K562 (cell line): ENCODE data around the gene BBLN. TPM values are rescaled to one million over a fixed set of nuclear protein-coding genes. Genes with fewer than 3 reads are reported as not detected.
A peak's percentile ranks its signal among the peaks of the same experiment; 100 is the strongest.

Experiments used
- CBFB ChIP-seq: sonication (generic); formaldehyde crosslinking; IDR thresholded peaks from 2 replicates; pipeline ENCODE4 v1.4.0; 2020; ENCODE audit warnings: mild to moderate bottlenecking, missing genetic modification reagents
- CLOCK ChIP-seq: fragments of 250-450 bp; sonication (Bioruptor Pico); IDR thresholded peaks from 2 replicates; pipeline ENCODE4 v1.4.0; 2020; ENCODE audit warnings: mild to moderate bottlenecking, moderate library complexity, borderline replicate concordance
- CTCFL ChIP-seq: IDR thresholded peaks from 2 replicates; pipeline ENCODE4 v1.6.1; 2011; ENCODE audit warnings: borderline replicate concordance, low read depth, mild to moderate bottlenecking, moderate library complexity, low read length; ENCODE audit not compliant: insufficient read depth, poor library complexity, severe bottlenecking
- ELK3 ChIP-seq: fragments of 450-650 bp; formaldehyde crosslinking; IDR thresholded peaks from 2 replicates; pipeline ENCODE4 v1.4.0; 2020; ENCODE audit warnings: mild to moderate bottlenecking
- GTF3C2 ChIP-seq: IDR thresholded peaks from 3 replicates; pipeline ENCODE4 v1.6.1; 2011; ENCODE audit warnings: borderline replicate concordance, mild to moderate bottlenecking, moderate library complexity; ENCODE audit not compliant: insufficient read length; ENCODE audit errors: extremely low read depth
- HDAC6 ChIP-seq: IDR thresholded peaks from 2 replicates; pipeline ENCODE4 v1.6.1; 2012; ENCODE audit warnings: low read depth, mild to moderate bottlenecking, control low read depth, inconsistent platforms, low read length, moderate library complexity
- HNRNPL ChIP-seq: fragments of 200-400 bp; formaldehyde crosslinking; IDR thresholded peaks from 2 replicates; pipeline ENCODE4 v1.6.1; 2017; ENCODE audit warnings: low read depth, mild to moderate bottlenecking, low read length
- JUND ChIP-seq, 2 experiments: IDR thresholded peaks; 2 replicates in 1 of 2; 3 replicates in 1 of 2; pipeline ENCODE4 v1.6.1; 2011; ENCODE audit warnings: borderline replicate concordance in 2 of 2, low read depth in 2 of 2, low read length in 2 of 2, improper control_type of control experiment in 1 of 2, missing biosample characterization in 1 of 2, missing genetic modification characterization in 1 of 2, missing genetic modification reagents in 1 of 2
- KLF16 ChIP-seq: IDR thresholded peaks from 2 replicates; pipeline ENCODE4 v1.6.1; 2016; ENCODE audit warnings: antibody characterized with exemption
- MED1 ChIP-seq: sonication (generic); formaldehyde crosslinking; IDR thresholded peaks from 2 replicates; pipeline ENCODE4 v1.8.1; 2023; ENCODE audit warnings: missing genetic modification reagents, borderline replicate concordance
- MEIS2 ChIP-seq: fragments of 450-650 bp; IDR thresholded peaks from 2 replicates; pipeline ENCODE4 v1.6.1; 2014; ENCODE audit warnings: mild to moderate bottlenecking; ENCODE audit not compliant: partially characterized antibody
- NFRKB ChIP-seq: fragments of 450-650 bp; IDR thresholded peaks from 2 replicates; pipeline ENCODE4 v1.6.1; 2016; ENCODE audit warnings: low read depth
- POLR2G ChIP-seq: fragments of 200-400 bp; formaldehyde crosslinking; IDR thresholded peaks from 2 replicates; pipeline ENCODE4 v1.6.1; 2017; ENCODE audit warnings: low read depth, mild to moderate bottlenecking, antibody characterized with exemption, low read length, moderate library complexity
- SRSF9 ChIP-seq: fragments of 200-400 bp; formaldehyde crosslinking; IDR thresholded peaks from 2 replicates; pipeline ENCODE4 v1.6.1; 2017; ENCODE audit warnings: low read depth, low read length, borderline replicate concordance
- TAF9B ChIP-seq: fragments of 450-650 bp; IDR thresholded peaks from 2 replicates; pipeline ENCODE4 v1.6.1; 2018; ENCODE audit warnings: mild to moderate bottlenecking; ENCODE audit not compliant: partially characterized antibody
- ZNF253 ChIP-seq: fragments of 250-450 bp; sonication (Bioruptor Pico); conservative IDR thresholded peaks from 2 replicates; pipeline ENCODE4 v1.6.1; 2021; ENCODE audit warnings: mild to moderate bottlenecking
- ZNF311 ChIP-seq: fragments of 250-450 bp; sonication (Bioruptor Pico); IDR thresholded peaks from 2 replicates; pipeline ENCODE4 v1.4.0; 2020; ENCODE audit warnings: mild to moderate bottlenecking, moderate library complexity
- ZNF644 ChIP-seq: fragments of 200-800 bp; sonication (Bioruptor generic); IDR thresholded peaks from 2 replicates; pipeline ENCODE4 v1.6.1; 2016; ENCODE audit warnings: low read depth, missing genetic modification characterization, missing compliant biosample characterization
- ZSCAN29 ChIP-seq: fragments of 450-650 bp; IDR thresholded peaks from 2 replicates; pipeline ENCODE4 v1.6.1; 2017
- polyA plus RNA-seq, 8 experiments: library from polyadenylated mRNA; depleted of rRNA in 4 of 8; stranded (reverse) in 5 of 8; unstranded in 3 of 8; fragments of >200 nt; fragmentation: Nextera tagmentation in 2 of 8; fragmentation: Illumina TruSeq in 1 of 8; extraction: Ambion mirVana in 2 of 8; extraction: Trizol in 1 of 8; gene quantifications; 2 replicates each; pipeline versions ENCODE4 v1.2.1 to v1.2.3, GENCODE V29; 2011 to 2014; ENCODE audit warnings: inconsistent platforms in 1 of 8, missing spikeins in 1 of 8
- total RNA-seq, 7 experiments: library from RNA; depleted of rRNA in 6 of 7; stranded (reverse); fragments of >200 nt in 6 of 7; fragmentation: Illumina TruSeq in 2 of 7; extraction: Trizol in 2 of 7; gene quantifications; 2 replicates each; pipeline versions ENCODE4 v1.2.1 to v1.2.3, GENCODE V29; 2011 to 2021; ENCODE audit warnings: low replicate concordance in 1 of 7

BBLN gene
- total and polyA plus RNA-seq, 9 of the 15 experiments (the other 6 are each of a cell fraction or from before 2014, with no cell fraction given) = 4.2 to 331 (median 87.1) TPM

GRCh38 chr9:128150594-128151308 is 9.3 kb upstream of the BBLN start (continued):
- no peak for TF ChIP-seq GTF3C2
- no peak for TF ChIP-seq ELK3 (CRISPR knock-in tag)
- TF ChIP-seq KLF16 = no peak
- TF ChIP-seq NFRKB = no peak
- no peak for TF ChIP-seq CBFB (CRISPR knock-in tag)
- TF ChIP-seq CLOCK (CRISPR knock-in tag) = no peak
- TF ChIP-seq ZNF644 (tag) = no peak
- TF ChIP-seq ZSCAN29 = no peak
- TF ChIP-seq ZNF253 = no peak
- TF ChIP-seq POLR2G = peak; percentile 59
- TF ChIP-seq TAF9B = no peak
- TF ChIP-seq HDAC6 = no peak
- no peak for TF ChIP-seq SRSF9
- no peak for TF ChIP-seq MED1 (CRISPR knock-in tag)
- no peak for TF ChIP-seq HNRNPL
- no peak for TF ChIP-seq MEIS2
- peak; percentile 77 for TF ChIP-seq CTCFL
- peak; percentile 59 for TF ChIP-seq JUND (IDR thresholded peaks at IDR 0.05; ENCODE audit: borderline replicate concordance, low read depth, low read length)
- TF ChIP-seq JUND (tag; IDR thresholded peaks at IDR 0.05; ENCODE audit: borderline replicate concordance, low read depth, low read length) = no peak; the same call in 1 of the 3 replicates
- no peak for TF ChIP-seq ZNF311 (CRISPR knock-in tag)
